ENCODE results near the gene HNRNPF. TPM values are rescaled to one million over a fixed set of nuclear protein-coding genes. Genes with fewer than 3 reads are reported as not detected.
"Not testable (repeated sequence)": the region's sequence is repeated elsewhere in the genome, so short reads cannot be mapped to it uniquely, and the experiment has no call there.

Gene HNRNPF
- total RNA-seq, 2 experiments from 2014 or later, result 86.5 to 87.9 TPM

- Histone ChIP-seq H3K36me3 (ENCODE audit: insufficient read depth, low read length) (no peaks in the 10 kb centered on the region), H3K4me3 (ENCODE audit: low read length) (no peak overlapping the region), H3K27ac (ENCODE audit: low read depth in 1 of 2, low read length in 2 of 2) (no peak overlapping the region), H3K9me3 (ENCODE audit: control insufficient read depth in 1 of 2, insufficient read depth in 1 of 2, low read length in 2 of 2) (no peaks in the 10 kb centered on the region), H3K27me3 (ENCODE audit: control insufficient read depth in 1 of 2, insufficient read depth in 2 of 2, low read length in 2 of 2) (peaks cover 0 to 5% of the 10 kb centered on the region in 2 experiments), H3K4me1 (ENCODE audit: insufficient read depth, low read length) (peaks cover 6% of the 10 kb centered on the region)
- no peaks in the 10 kb centered on the region for H3K9me3 Mint-ChIP-seq
- H3K27me3 Mint-ChIP-seq, result peaks cover 8% of the 10 kb centered on the region
- ATAC-seq (ENCODE audit: poor library complexity), result no peak
- H3K4me1 Mint-ChIP-seq (ENCODE audit: low read depth), result no peaks in the 10 kb centered on the region
- H3K27ac Mint-ChIP-seq, result no peak overlapping the region
- H3K4me3 Mint-ChIP-seq, result no peak overlapping the region
- no peak for DNase-seq
- no peak for TF ChIP-seq CTCF (IDR thresholded peaks at IDR 0.05)
- ChIA-PET POLR2A (no interaction called here), CTCF (no interaction called here)
- intact Hi-C loops (cut with DNase I, micrococcal nuclease), result no loop called here
- H3K36me3 Mint-ChIP-seq (ENCODE audit: low read depth), result no peaks in the 10 kb centered on the region
Observed at GRCh38 chr10:43339136-43339535, 69.8 kb downstream of the HNRNPF start.

GRCh38 chr10:43338117-43338516, 70.9 kb downstream of the HNRNPF start:
- H3K4me1 ChIP-seq (ENCODE audit: insufficient read depth, low read length), result peaks cover 11% of the 10 kb centered on the region
- no peak for DNase-seq
- Mint-ChIP-seq H3K27me3 (peaks cover 8% of the 10 kb centered on the region), H3K4me1 (ENCODE audit: low read depth) (peaks cover 7% of the 10 kb centered on the region), H3K4me3 (no peak overlapping the region), H3K36me3 (ENCODE audit: low read depth) (no peaks in the 10 kb centered on the region), H3K27ac (no peak overlapping the region), H3K9me3 (no peaks in the 10 kb centered on the region)
- ATAC-seq (ENCODE audit: poor library complexity), result no peak
- intact Hi-C loops (cut with DNase I, micrococcal nuclease), result no loop called here
- H3K4me3 ChIP-seq (ENCODE audit: low read length), result no peak overlapping the region
- H3K27ac ChIP-seq (ENCODE audit: low read depth in 1 of 2, low read length in 2 of 2), result no peak overlapping the region
- H3K9me3 ChIP-seq (ENCODE audit: control insufficient read depth in 1 of 2, insufficient read depth in 1 of 2, low read length in 2 of 2), result no peaks in the 10 kb centered on the region
- TF ChIP-seq CTCF (IDR thresholded peaks at IDR 0.05), result no peak
- peaks cover 0 to 5% of the 10 kb centered on the region in 2 experiments for H3K27me3 ChIP-seq (ENCODE audit: control insufficient read depth in 1 of 2, insufficient read depth in 2 of 2, low read length in 2 of 2)
- ChIA-PET CTCF (no interaction called here), POLR2A (no interaction called here)
- no peaks in the 10 kb centered on the region for H3K36me3 ChIP-seq (ENCODE audit: insufficient read depth, low read length)

- peaks cover 17% of the 10 kb centered on the region for H3K4me1 ChIP-seq (ENCODE audit: insufficient read depth, low read length)
- H3K27ac ChIP-seq (ENCODE audit: low read depth in 1 of 2, low read length in 2 of 2); H3K36me3 Mint-ChIP-seq (ENCODE audit: low read depth); DNase-seq; H3K9me3 Mint-ChIP-seq; intact Hi-C loops (cut with DNase I, micrococcal nuclease); H3K27me3 ChIP-seq (ENCODE audit: control insufficient read depth in 1 of 2, insufficient read depth in 2 of 2, low read length in 2 of 2); H3K9me3 ChIP-seq (ENCODE audit: control insufficient read depth in 1 of 2, insufficient read depth in 1 of 2, low read length in 2 of 2); H3K27me3 Mint-ChIP-seq; H3K27ac Mint-ChIP-seq; CTCF ChIA-PET; H3K4me3 Mint-ChIP-seq; POLR2A ChIA-PET; H3K4me3 ChIP-seq (ENCODE audit: low read length); H3K36me3 ChIP-seq (ENCODE audit: insufficient read depth, low read length); ATAC-seq (ENCODE audit: poor library complexity): not testable (repeated sequence)
- H3K4me1 Mint-ChIP-seq (ENCODE audit: low read depth), result peaks cover 12% of the 10 kb centered on the region
Observed at GRCh38 chr10:43337536-43337935, 71.5 kb downstream of the HNRNPF start.

GRCh38 chr10:43336641-43337318, 72.2 kb downstream of the HNRNPF start:
- Histone ChIP-seq H3K27me3 (ENCODE audit: control insufficient read depth in 1 of 2, insufficient read depth in 2 of 2, low read length in 2 of 2) (peaks cover 0 to 5% of the 10 kb centered on the region in 2 experiments), H3K36me3 (ENCODE audit: insufficient read depth, low read length) (no peaks in the 10 kb centered on the region), H3K9me3 (ENCODE audit: control insufficient read depth in 1 of 2, insufficient read depth in 1 of 2, low read length in 2 of 2) (no peaks in the 10 kb centered on the region), H3K27ac (ENCODE audit: low read depth in 1 of 2, low read length in 2 of 2) (no peak overlapping the region), H3K4me1 (ENCODE audit: insufficient read depth, low read length) (peaks cover 24% of the 10 kb centered on the region), H3K4me3 (ENCODE audit: low read length) (no peak overlapping the region)
- ChIA-PET POLR2A (no interaction called here), CTCF (no interaction called here)
- Mint-ChIP-seq H3K27ac (no peak overlapping the region), H3K36me3 (ENCODE audit: low read depth) (no peaks in the 10 kb centered on the region), H3K4me3 (no peak overlapping the region), H3K9me3 (no peaks in the 10 kb centered on the region), H3K27me3 (peaks cover 8% of the 10 kb centered on the region), H3K4me1 (ENCODE audit: low read depth) (peaks cover 20% of the 10 kb centered on the region)
- intact Hi-C loops (cut with DNase I, micrococcal nuclease), result no loop called here
- no peak for TF ChIP-seq CTCF (IDR thresholded peaks at IDR 0.05)
- ATAC-seq (ENCODE audit: poor library complexity) (no peak), DNase-seq (no peak)

Data from CD4-positive, alpha-beta T cell (primary cell).